GM12878 (cell line): ENCODE data around the gene TRAF7. TPM values are rescaled to one million over a fixed set of nuclear protein-coding genes. Genes with fewer than 3 reads are reported as not detected.

ENCODE experiments used
- ATAC-seq: fragments of 200-7000 bp; cut with Tn5 transposase; 3 replicates; pipeline ENCODE4 v1.9.1; 2020; ENCODE audit warnings: mild to moderate bottlenecking, moderate library complexity
- BruUV-seq: library from RNA; stranded (reverse); fragments of 400-500 nt; replicated peaks from 2 replicates; lab custom pipeline; 2021; lab: Mats Ljungman, UMichigan
- CTCF ChIA-PET: fragments of 300-600 bp; sonication (Branson Sonifier 250); formaldehyde crosslinking; extraction: SDS; loops from one replicate; lab custom pipeline; 2021; ENCODE audit warnings: inconsistent platforms; lab: Yijun Ruan, JAX
- POLR2A ChIA-PET: fragments of 350-600 bp; formaldehyde crosslinking; extraction: SDS; loops from one replicate; lab custom pipeline; 2021; ENCODE audit warnings: inconsistent platforms; lab: Charles Lee
- RAD21 ChIA-PET: fragments of 300-600 bp; sonication (Branson Sonifier 250); formaldehyde crosslinking; loops from one replicate; lab custom pipeline; 2023; ENCODE audit warnings: antibody characterized with exemption; ENCODE audit not compliant: unreplicated experiment; lab: Charles Lee
- SMC1A ChIA-PET: fragments of 300-600 bp; sonication (Branson Sonifier 250); formaldehyde crosslinking; loops from one replicate; lab custom pipeline; 2023; ENCODE audit not compliant: unreplicated experiment, uncharacterized antibody; lab: Charles Lee
- DNase-seq: peaks from one replicate; pipeline ENCODE4 v3.0.0-alpha.2; 2011; ENCODE audit warnings: low read depth, low spot score
- FAIRE-seq: peaks from 3 replicates; lab custom pipeline; 2011; peaks lifted over from hg19 to GRCh38; lab: Jason Lieb, UNC
- H2AFZ ChIP-seq: 2 replicates; pipeline ENCODE4 v1.6.0; 2011; ENCODE audit warnings: low read depth, low read length, control low read depth; ENCODE audit not compliant: control insufficient read depth
- H3K27ac ChIP-seq: 2 replicates; pipeline ENCODE4 v1.5.1; 2011; ENCODE audit warnings: control low read depth; ENCODE audit not compliant: control insufficient read depth, insufficient read depth
- H3K27me3 ChIP-seq, 2 experiments: replicated peaks in 1 of 2; 2 replicates each; pipeline versions ENCODE4 v1.6.0 to v1.6.1; 2011; ENCODE audit warnings: low read length in 1 of 2; ENCODE audit not compliant: control insufficient read depth in 2 of 2, insufficient read depth in 2 of 2
- H3K36me3 ChIP-seq, 2 experiments: 2 replicates each; pipeline ENCODE4 v1.5.1; 2011; ENCODE audit warnings: low read length in 1 of 2; ENCODE audit not compliant: control insufficient read depth in 2 of 2, insufficient read depth in 2 of 2
- H3K4me1 ChIP-seq: 2 replicates; pipeline ENCODE4 v1.6.1; 2011; ENCODE audit warnings: mild to moderate bottlenecking, low read length, moderate library complexity, mixed read lengths; ENCODE audit not compliant: control insufficient read depth, insufficient read depth
- H3K4me2 ChIP-seq: 2 replicates; pipeline ENCODE4 v1.6.0; 2011; ENCODE audit warnings: control low read depth; ENCODE audit not compliant: control insufficient read depth, insufficient read depth
- H3K4me3 ChIP-seq: fragments of 200-600 bp; sonication (generic); 2 replicates; pipeline ENCODE4 v1.5.1; 2016
- H3K79me2 ChIP-seq: 2 replicates; pipeline ENCODE4 v1.6.0; 2011; ENCODE audit warnings: low read length; ENCODE audit not compliant: control insufficient read depth, insufficient read depth
- H3K9ac ChIP-seq: 2 replicates; pipeline ENCODE4 v1.8.0; 2011; ENCODE audit warnings: low read length, control low read depth, mixed read lengths; ENCODE audit not compliant: control insufficient read depth, insufficient read depth
- H3K9me3 ChIP-seq: replicated peaks from 3 replicates; pipeline ENCODE4 v1.5.1; 2011; ENCODE audit warnings: mild to moderate bottlenecking, low read length; ENCODE audit not compliant: control insufficient read depth, insufficient read depth
- H4K20me1 ChIP-seq: 2 replicates; pipeline ENCODE4 v1.6.0; 2011; ENCODE audit not compliant: control insufficient read depth, insufficient read depth
- CBFB ChIP-seq: IDR thresholded peaks from 2 replicates; pipeline ENCODE4 v1.6.1; 2016; ENCODE audit warnings: antibody characterized with exemption, low read depth
- CHD2 ChIP-seq: IDR thresholded peaks from 2 replicates; pipeline ENCODE4 v1.6.1; 2011; ENCODE audit warnings: low read depth, low read length, improper control_type of control experiment, borderline replicate concordance
- EZH2 ChIP-seq: IDR thresholded peaks from 2 replicates; pipeline ENCODE4 v1.6.1; 2012; ENCODE audit warnings: low read depth, mild to moderate bottlenecking, control low read depth, inconsistent platforms, low read length, borderline replicate concordance; ENCODE audit not compliant: control insufficient read depth
- IKZF1 ChIP-seq: fragments of 450-650 bp; conservative IDR thresholded peaks from 2 replicates; pipeline ENCODE4 v1.6.1; 2017; ENCODE audit warnings: antibody characterized with exemption, mild to moderate bottlenecking
- NFXL1 ChIP-seq: fragments of 450-650 bp; IDR thresholded peaks from 2 replicates; pipeline ENCODE4 v1.6.1; 2017; ENCODE audit warnings: antibody characterized with exemption, mild to moderate bottlenecking, borderline replicate concordance
- NFYA ChIP-seq: IDR thresholded peaks from 2 replicates; pipeline ENCODE4 v1.6.1; 2011; ENCODE audit warnings: low read depth, mild to moderate bottlenecking, low read length, improper control_type of control experiment, borderline replicate concordance
- NR2C2 ChIP-seq: IDR thresholded peaks from 2 replicates; pipeline ENCODE4 v1.6.1; 2011; ENCODE audit warnings: borderline replicate concordance, low read depth; ENCODE audit not compliant: control insufficient read depth, insufficient read length
- SREBF1 ChIP-seq: IDR thresholded peaks from 2 replicates; pipeline ENCODE4 v1.6.1; 2012; ENCODE audit warnings: mild to moderate bottlenecking, low read length
- SUPT20H ChIP-seq: IDR thresholded peaks from 2 replicates; pipeline ENCODE4 v1.6.1; 2011; ENCODE audit warnings: low read depth, mild to moderate bottlenecking, low read length, moderate library complexity, borderline replicate concordance; ENCODE audit not compliant: control insufficient read depth
- TCF3 ChIP-seq: IDR thresholded peaks from 2 replicates; pipeline ENCODE4 v1.6.1; 2012; ENCODE audit warnings: low read depth, mild to moderate bottlenecking, low read length, borderline replicate concordance; ENCODE audit not compliant: insufficient read depth
- WGBS: methylation state at CpG from one replicate; pipeline ENCODE4 v1.1.6; 2016; ENCODE audit warnings: low lambda C conversion rate; ENCODE audit not compliant: insufficient replicate concordance, insufficient coverage; ENCODE audit errors: missing lambda C conversion rate; 5-methylcytosine and 5-hydroxymethylcytosine counted together
- in situ Hi-C: fragments of 300-500 bp; cut with MboI; formaldehyde crosslinking; loops from 9 replicates; pipeline ENCODE4 v1.14.3; 2018; ENCODE audit warnings: mixed read lengths
- intact Hi-C: fragments of 100-400 bp; cut with micrococcal nuclease; formaldehyde crosslinking; loops from one replicate; pipeline ENCODE4 v1.14.2; 2022; ENCODE audit not compliant: unreplicated experiment
- polyA plus RNA-seq, 11 experiments: library from polyadenylated mRNA; depleted of rRNA in 4 of 11; unstranded in 6 of 11; stranded (reverse) in 5 of 11; fragments of >200 nt; fragmentation: Nextera tagmentation in 4 of 11; fragmentation: Illumina TruSeq in 1 of 11; extraction: Ambion mirVana in 4 of 11; extraction: Trizol in 1 of 11; gene quantifications; 1 replicate in 1 of 11; 2 replicates in 10 of 11; pipeline versions ENCODE4 v1.2.1 to v1.2.3, GENCODE V29; 2011 to 2016; ENCODE audit warnings: inconsistent platforms in 2 of 11, missing spikeins in 2 of 11, low read depth in 1 of 11
- total RNA-seq, 4 experiments: library from RNA; depleted of rRNA in 3 of 4; stranded (reverse); fragments of >200 nt in 3 of 4; fragmentation: Illumina TruSeq in 1 of 4; extraction: Trizol in 1 of 4; gene quantifications; 2 replicates each; pipeline versions ENCODE4 v1.2.1 to v1.2.3, GENCODE V29; 2013 to 2021

TRAF7 gene
- total and polyA plus RNA-seq, 10 of the 15 experiments (the other 5 are each of a cell fraction or from before 2014, with no cell fraction given) = 0.61 to 87.0 (median 30.0) TPM

- ChIA-PET RAD21 (no interaction called here), POLR2A (no interaction called here), CTCF (no interaction called here)
- ATAC-seq (no peak), DNase-seq (no peak), FAIRE-seq (no peak)
- no peaks in the 10 kb centered on the region for H3K36me3 ChIP-seq
- BruUV-seq = no TSS peak
- H3K27ac ChIP-seq = no peak overlapping the region
- in situ Hi-C loops = no loop called here
- no peaks in the 10 kb centered on the region for H4K20me1 ChIP-seq
- no peaks in the 10 kb centered on the region for H3K9me3 ChIP-seq
- no peak overlapping the region for H3K4me2 ChIP-seq
- intact Hi-C loops = no loop called here
- no peak overlapping the region for H2AFZ ChIP-seq
- 81% methylated on average over 15 of the region's 20 CpGs for WGBS
- no peak for TF ChIP-seq EZH2
- no peak for TF ChIP-seq NR2C2
- TF ChIP-seq SREBF1 = no peak
- TF ChIP-seq IKZF1 = no peak
- TF ChIP-seq SUPT20H = no peak
- TF ChIP-seq NFYA = no peak
- TF ChIP-seq, all 136 proteins: peak for 0
- no peak overlapping the region for H3K4me3 ChIP-seq
- no peaks in the 10 kb centered on the region for H3K79me2 ChIP-seq
- SMC1A ChIA-PET = no interaction called here
- H3K9ac ChIP-seq = no peak overlapping the region
- no peaks in the 10 kb centered on the region; a peak in 1 of 4 replicates for H3K27me3 ChIP-seq
- no peaks in the 10 kb centered on the region for H3K4me1 ChIP-seq
These were observed 29.4 kb downstream of the TRAF7 start for GRCh38 chr16:2184962-2185361.

GRCh38 chr16:2186064-2186463 is 30.5 kb downstream of the TRAF7 start:
- H3K4me3 ChIP-seq = no peak overlapping the region
- ChIA-PET CTCF (no interaction called here), SMC1A (no interaction called here), RAD21 (no interaction called here), POLR2A (no interaction called here)
- H3K9ac ChIP-seq = no peak overlapping the region
- no peak for TF ChIP-seq TCF3
- TF ChIP-seq NFXL1 = no peak
- TF ChIP-seq NFYA = no peak
- TF ChIP-seq CHD2 = no peak
- no peak for TF ChIP-seq CBFB
- intact Hi-C loops = no loop called here
- no peaks in the 10 kb centered on the region for H3K9me3 ChIP-seq
- in situ Hi-C loops = no loop called here
- H3K4me1 ChIP-seq = no peaks in the 10 kb centered on the region
- H3K36me3 ChIP-seq = no peaks in the 10 kb centered on the region
- no peak for ATAC-seq
- no peak overlapping the region for H2AFZ ChIP-seq
- DNase-seq = no peak
- H3K79me2 ChIP-seq = no peaks in the 10 kb centered on the region
- H3K27me3 ChIP-seq = no peaks in the 10 kb centered on the region; a peak in 1 of 4 replicates
- H3K27ac ChIP-seq = no peak overlapping the region
- no TSS peak for BruUV-seq
- 74% methylated on average over 13 of the region's 13 CpGs for WGBS
- FAIRE-seq = no peak
- no peaks in the 10 kb centered on the region for H4K20me1 ChIP-seq
- no peak overlapping the region for H3K4me2 ChIP-seq
